ENCODE results near the gene GMDS. TPM values are rescaled to one million over a fixed set of nuclear protein-coding genes. Genes with fewer than 3 reads are reported as not detected.

Gene GMDS
- total and polyA plus RNA-seq, 2 of the 8 experiments (the other 6 are each of a cell fraction or from before 2014, with no cell fraction given), result 16.8 to 50.0 TPM

DNA sequence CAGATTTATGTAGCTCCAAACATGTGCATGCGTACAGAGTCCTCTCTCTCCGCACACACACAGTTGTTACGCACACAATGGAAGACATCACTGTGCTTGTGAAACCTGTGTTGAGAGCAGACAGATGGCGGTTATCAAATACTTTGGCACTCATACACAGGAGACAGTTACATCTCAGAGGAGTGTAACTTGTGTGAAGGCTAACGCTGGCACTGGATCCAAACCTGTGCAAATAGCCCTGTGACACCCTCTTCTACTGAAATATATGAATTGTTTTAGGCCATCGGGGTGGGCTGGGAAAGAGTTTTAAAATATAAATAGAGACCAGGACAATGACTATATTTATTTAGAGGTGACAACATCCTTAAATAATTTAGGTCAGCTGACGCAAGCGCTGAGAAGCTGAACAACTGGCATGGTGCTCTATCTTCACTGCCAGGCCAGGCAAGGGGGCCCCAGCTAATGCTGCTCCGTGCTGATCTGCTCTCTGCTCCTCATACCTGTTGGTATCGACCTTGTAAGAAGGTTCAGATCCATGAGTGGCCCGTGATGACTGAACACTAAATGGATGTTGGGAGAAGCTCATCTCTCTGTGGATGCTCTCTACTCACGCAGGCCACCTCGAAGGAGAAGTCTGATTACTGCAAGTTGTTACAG, 566.2 kb downstream of the GMDS start (continued):
- TF ChIP-seq HDAC2 (IDR thresholded peaks at IDR 0.05; ENCODE audit: borderline replicate concordance in 1 of 2, low read depth in 2 of 2, low read length in 2 of 2) (no peak), JUND (IDR thresholded peaks at IDR 0.05; ENCODE audit: low read length) (no peak)
- TF ChIP-seq, protein P1, sequence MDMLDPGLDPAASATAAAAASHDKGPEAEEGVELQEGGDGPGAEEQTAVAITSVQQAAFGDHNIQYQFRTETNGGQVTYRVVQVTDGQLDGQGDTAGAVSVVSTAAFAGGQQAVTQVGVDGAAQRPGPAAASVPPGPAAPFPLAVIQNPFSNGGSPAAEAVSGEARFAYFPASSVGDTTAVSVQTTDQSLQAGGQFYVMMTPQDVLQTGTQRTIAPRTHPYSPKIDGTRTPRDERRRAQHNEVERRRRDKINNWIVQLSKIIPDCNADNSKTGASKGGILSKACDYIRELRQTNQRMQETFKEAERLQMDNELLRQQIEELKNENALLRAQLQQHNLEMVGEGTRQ (IDR thresholded peaks at IDR 0.05; ENCODE audit: low read length), result no peak
